Stimulated activated CD4-positive, alpha-beta T cell treated with anti-CD3 and anti-CD28 coated beads, Interleukin-1b, Interleukin-23, amount 100 ng/mL, for 1 hour (primary cell): ENCODE data around the gene CTNNA1.

ENCODE experiments used
- DNase-seq, 2 donors: peaks; one replicate each; pipeline ENCODE4 v3.0.0-alpha.2; 2020; ENCODE audit warnings: low read depth in 2 of 2

CTNNA1 gene

GRCh38 chr5:138850865-138851435, 97.7 kb downstream of the CTNNA1 start:
- no peak for DNase-seq

- no peak for DNase-seq
Observed at GRCh38 chr5:138853132-138853531, 99.9 kb downstream of the CTNNA1 start.

GRCh38 chr5:138867011-138867410, 113.8 kb downstream of the CTNNA1 start:
- no peak for DNase-seq

GRCh38 chr5:138869038-138869437, 115.8 kb downstream of the CTNNA1 start:
- no peak for DNase-seq

GRCh38 chr5:138869763-138870500, 116.7 kb downstream of the CTNNA1 start:
- DNase-seq: no peak

- DNase-seq: no peak
Observed at GRCh38 chr5:138870611-138871010, 117.4 kb downstream of the CTNNA1 start.

GRCh38 chr5:138872841-138873465, 119.7 kb downstream of the CTNNA1 start:
- DNase-seq: no peak

GRCh38 chr5:138873466-138874221, 120.4 kb downstream of the CTNNA1 start:
- DNase-seq: no peak

- no peak for DNase-seq
Observed at GRCh38 chr5:138874241-138874640, 121.0 kb downstream of the CTNNA1 start.

GRCh38 chr5:138874771-138875551, 121.7 kb downstream of the CTNNA1 start, which contains the start of gene LRRTM2:
LRRTM2 (minus strand) TSS chr5:138875335; CDS start chr5:138874911, 424 bp downstream.
- DNase-seq: no peak

GRCh38 chr5:138875552-138875875, 122.3 kb downstream of the CTNNA1 start:
- DNase-seq: no peak

GRCh38 chr5:138875946-138876345, 122.7 kb downstream of the CTNNA1 start:
- DNase-seq: no peak

- DNase-seq: no peak
Observed at GRCh38 chr5:138876811-138877210, 123.6 kb downstream of the CTNNA1 start.

GRCh38 chr5:138878437-138879235, 125.4 kb downstream of the CTNNA1 start:
- DNase-seq: no peak

- DNase-seq: no peak
Observed at GRCh38 chr5:138883211-138883610, 130.0 kb downstream of the CTNNA1 start.

- no peak for DNase-seq
Observed at GRCh38 chr5:138884094-138884493, 130.9 kb downstream of the CTNNA1 start.

GRCh38 chr5:138884554-138884953, 131.3 kb downstream of the CTNNA1 start:
- DNase-seq: no peak

- DNase-seq: no peak
Observed at GRCh38 chr5:138889994-138890393, 136.8 kb downstream of the CTNNA1 start.

GRCh38 chr5:138890644-138891043, 137.4 kb downstream of the CTNNA1 start:
- no peak for DNase-seq

- DNase-seq: no peak
Observed at GRCh38 chr5:138895918-138896317, 142.7 kb downstream of the CTNNA1 start.

- DNase-seq: no peak
Observed at GRCh38 chr5:138898299-138898698, 145.1 kb downstream of the CTNNA1 start.
